Small intestine (tissue), 7 donors: ENCODE results near the gene PLXDC1. TPM values are rescaled to one million over a fixed set of nuclear protein-coding genes. Genes with fewer than 3 reads are reported as not detected.

ENCODE experiments used
- DNase-seq, 2 donors: peaks; one replicate each; pipeline versions ENCODE4 v3.0.0 to v3.0.0-alpha.2; 2013
- FAIRE-seq: peaks from 2 replicates; lab custom pipeline; 2012; peaks lifted over from hg19 to GRCh38; lab: Jason Lieb, UNC
- H3K27ac ChIP-seq, 3 donors: one replicate each; pipeline ENCODE4 v1.5.1; 2013; ENCODE audit warnings: low read length in 2 of 3, mild to moderate bottlenecking in 2 of 3, control low read depth in 1 of 3, inconsistent platforms in 1 of 3, low read depth in 1 of 3, moderate library complexity in 1 of 3
- H3K27me3 ChIP-seq, 3 donors: one replicate each; pipeline ENCODE4 v1.6.1; 2013; ENCODE audit warnings: low read length in 3 of 3, inconsistent platforms in 1 of 3; ENCODE audit not compliant: control insufficient read depth in 3 of 3, insufficient read depth in 3 of 3
- H3K36me3 ChIP-seq, 3 donors: one replicate each; pipeline ENCODE4 v1.6.1; 2013; ENCODE audit warnings: low read length in 3 of 3, inconsistent platforms in 1 of 3, low read depth in 1 of 3, mild to moderate bottlenecking in 1 of 3, moderate library complexity in 1 of 3; ENCODE audit not compliant: control insufficient read depth in 3 of 3, insufficient read depth in 2 of 3
- H3K4me1 ChIP-seq, 3 donors: one replicate each; pipeline ENCODE4 v1.6.1; 2013; ENCODE audit warnings: low read length in 2 of 3, inconsistent platforms in 1 of 3, low read depth in 1 of 3, mild to moderate bottlenecking in 1 of 3, moderate library complexity in 1 of 3; ENCODE audit not compliant: control insufficient read depth in 3 of 3, insufficient read depth in 2 of 3
- H3K4me3 ChIP-seq, 3 donors: one replicate each; pipeline ENCODE4 v1.5.1; 2013; ENCODE audit warnings: low read length in 3 of 3, control low read depth in 1 of 3, inconsistent platforms in 1 of 3, low read depth in 1 of 3, mild to moderate bottlenecking in 1 of 3, moderate library complexity in 1 of 3
- H3K9me3 ChIP-seq, 2 donors: one replicate each; pipeline ENCODE4 v1.6.1; 2013; ENCODE audit warnings: low read depth in 1 of 2, low read length in 1 of 2; ENCODE audit not compliant: control insufficient read depth in 2 of 2, insufficient read depth in 1 of 2
- WGBS, 3 donors: extraction: QIAGEN DNeasy Blood & Tissue Kit; methylation state at CpG; one replicate each; pipeline ENCODE4 v1.1.7; 2013; 5-methylcytosine and 5-hydroxymethylcytosine counted together
- polyA plus RNA-seq, 4 donors: library from polyadenylated mRNA; stranded (reverse) in 3 of 4; unstranded in 1 of 4; fragments of 200-250 nt in 3 of 4; fragments of 120-200 nt in 1 of 4; gene quantifications; one replicate each; pipeline versions ENCODE4 v1.2.1 to v1.2.3, GENCODE V29; 2013
- donor health status: healthy with polysubstance abuse.
- donor health status: control.
- donor health status: control.
- donor health status: Bipolar disorder and iron deficiency.
- donor health status: healthy.

PLXDC1 gene
- polyA plus RNA-seq, 4 donors, result 2.1 to 12.7 (median 3.4) TPM

DNA sequence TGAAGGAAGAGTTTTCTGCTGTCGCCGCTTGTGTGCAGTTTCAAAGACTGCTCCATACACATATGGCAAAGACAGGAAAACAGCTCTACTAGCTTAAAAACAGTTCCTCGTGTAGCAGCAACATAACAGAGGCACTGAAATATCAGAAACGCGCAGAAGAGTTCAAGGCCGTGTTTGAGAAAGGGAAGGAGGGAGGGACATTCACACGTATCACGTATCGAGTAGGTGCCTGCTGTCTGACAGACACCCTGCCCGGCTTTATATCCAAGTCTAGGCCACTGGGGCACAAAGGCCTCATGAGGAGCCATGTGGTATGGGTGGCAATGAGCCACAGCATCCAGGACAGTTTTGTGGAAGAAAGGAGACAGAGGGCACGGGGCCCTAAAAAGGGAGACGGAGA is 50.3 kb downstream of the PLXDC1 start:
- no peak for FAIRE-seq
- WGBS, 3 donors, result 86 to 93% (median 90%) methylated on average over 12 of the region's 12 CpGs
- H3K27me3 ChIP-seq, result peaks cover 0 to 2% (median 0%) of the 10 kb centered on the region in 3 donors

DNA sequence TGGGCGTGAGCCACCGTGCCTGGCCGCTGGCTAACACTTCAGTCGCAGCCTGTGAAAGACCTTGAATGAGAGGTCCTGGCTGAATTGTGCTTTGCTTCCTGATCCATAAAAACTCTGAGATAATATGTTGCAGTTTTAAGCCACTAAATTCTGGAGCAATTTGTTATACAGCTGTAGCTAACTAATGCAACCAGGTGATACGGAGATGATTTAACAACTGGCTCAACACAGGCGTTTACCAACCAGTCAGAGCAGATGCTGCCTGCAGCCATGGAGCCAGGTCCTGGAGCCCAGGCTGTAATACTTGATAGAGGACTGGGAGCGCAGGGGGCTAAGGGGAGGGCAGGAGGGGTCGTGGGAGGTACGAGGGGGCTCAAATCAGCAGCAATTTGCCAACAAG is 50.9 kb downstream of the PLXDC1 start:
- FAIRE-seq, result no peak
- Histone ChIP-seq H3K4me3 (no peak overlapping the region), H3K36me3 (no peaks in the 10 kb centered on the region)

More for the DNA sequence above, 50.3 kb downstream of the PLXDC1 start:
- peaks cover 2 to 12% (median 5%) of the 10 kb centered on the region in 3 donors for H3K4me1 ChIP-seq
- H3K4me3 ChIP-seq, result no peak overlapping the region
- no peak overlapping the region for H3K27ac ChIP-seq
- H3K9me3 ChIP-seq, result peaks cover 0 to 4% of the 10 kb centered on the region in 2 donors
- no peaks in the 10 kb centered on the region for H3K36me3 ChIP-seq
- DNase-seq, result no peak

DNA sequence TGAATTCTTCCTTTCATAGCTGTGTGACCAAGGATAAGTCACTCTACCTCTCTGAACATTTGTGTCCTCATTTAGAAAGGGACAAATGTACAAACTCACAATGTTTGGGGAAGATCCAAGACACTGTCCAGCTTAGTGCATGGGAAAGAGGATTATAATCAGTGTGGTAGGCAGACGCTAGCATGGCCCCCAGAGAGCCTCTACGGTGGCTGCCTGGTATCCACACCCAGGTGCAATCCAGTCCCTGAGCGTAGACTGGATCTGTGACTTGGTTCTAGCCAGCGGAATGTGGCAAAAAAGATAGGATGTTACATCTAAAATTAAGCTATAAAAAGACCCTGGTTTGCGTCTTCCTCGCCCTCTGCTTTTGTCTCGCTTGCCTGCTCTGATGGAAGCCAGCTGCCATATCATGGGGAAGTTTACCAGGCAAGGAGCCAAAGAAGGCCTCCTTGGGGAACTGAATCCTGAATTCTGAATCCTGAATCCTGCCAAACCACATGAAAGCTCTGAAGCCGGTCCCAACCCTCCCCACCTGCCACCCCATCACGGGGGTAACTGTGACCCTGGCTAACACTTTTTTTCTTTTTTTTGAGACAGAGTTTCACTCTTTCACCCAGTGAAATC is 51.7 kb downstream of the PLXDC1 start:
- Histone ChIP-seq H3K36me3 (no peaks in the 10 kb centered on the region), H3K27ac (peak overlapping the region in 2 of 3 donors; percentile 25 to 43), H3K4me1 (peaks cover 2 to 10% (median 5%) of the 10 kb centered on the region in 3 donors), H3K4me3 (no peak overlapping the region), H3K27me3 (peaks cover 0 to 2% (median 0%) of the 10 kb centered on the region in 3 donors), H3K9me3 (peaks cover 0 to 4% of the 10 kb centered on the region in 2 donors)
- 51 to 75% (median 64%) methylated on average over 9 of the region's 9 CpGs for WGBS, 3 donors
- FAIRE-seq (no peak), DNase-seq (peak in 1 of 2 donors; percentile 20)

More for the DNA sequence above, 50.9 kb downstream of the PLXDC1 start:
- WGBS, 3 donors, result 92 to 98% (median 93%) methylated on average over 9 of the region's 9 CpGs
- Histone ChIP-seq H3K4me1 (peaks cover 2 to 12% (median 5%) of the 10 kb centered on the region in 3 donors), H3K27me3 (peaks cover 0 to 2% (median 0%) of the 10 kb centered on the region in 3 donors), H3K27ac (no peak overlapping the region), H3K9me3 (peaks cover 0 to 4% of the 10 kb centered on the region in 2 donors)
- DNase-seq, result no peak

DNA sequence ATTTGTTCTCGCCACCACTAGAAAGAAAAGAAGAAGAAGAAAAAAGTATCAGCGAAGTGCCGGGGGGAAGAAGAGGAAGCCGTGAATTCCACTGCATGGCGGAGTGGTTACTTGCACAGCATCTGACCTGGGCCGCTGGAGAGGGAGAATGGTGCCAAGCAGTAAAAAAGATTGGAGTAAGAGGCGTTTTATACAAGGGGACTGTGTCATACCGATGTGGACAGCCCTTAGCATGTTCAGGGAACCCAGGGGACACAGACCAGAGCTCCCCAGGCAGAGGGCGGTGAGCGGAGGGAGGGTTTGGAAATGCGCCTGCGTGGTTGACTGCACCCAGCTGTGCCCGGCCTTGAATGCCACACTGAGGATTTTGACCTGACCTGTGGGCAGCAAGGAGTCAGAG is 52.8 kb downstream of the PLXDC1 start:
- peaks cover 2 to 5% (median 4%) of the 10 kb centered on the region in 3 donors for H3K4me1 ChIP-seq
- peak in 1 of 2 donors; percentile 38 for DNase-seq
- 68 to 79% (median 70%) methylated on average over 13 of the region's 13 CpGs for WGBS, 3 donors

DNA sequence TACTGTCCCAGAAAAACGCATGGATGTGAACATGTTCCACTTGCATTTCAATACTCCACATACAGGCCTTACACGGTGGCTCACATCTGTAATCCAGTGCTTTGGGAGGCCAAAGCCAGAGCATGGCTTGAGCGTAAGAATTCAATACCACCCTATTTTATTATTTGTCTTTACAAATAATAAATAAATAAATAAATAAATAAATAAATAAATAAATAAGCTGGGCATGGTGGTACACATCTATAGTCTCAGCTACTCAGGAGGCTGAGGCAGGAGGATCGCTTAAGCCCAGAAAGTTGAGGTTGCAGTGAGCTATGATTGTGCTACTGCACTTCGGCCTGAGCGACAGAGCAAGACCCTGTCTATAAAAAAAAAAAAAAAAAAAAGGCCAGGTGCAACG is 53.9 kb downstream of the PLXDC1 start:
- no peak overlapping the region for H3K27ac ChIP-seq
- H3K4me3 ChIP-seq, result no peak overlapping the region
- no peak for FAIRE-seq
- peaks cover 0 to 5% (median 2%) of the 10 kb centered on the region in 3 donors for H3K4me1 ChIP-seq
- WGBS, 3 donors, result 51 to 82% (median 64%) methylated on average over 7 of the region's 7 CpGs
- no peak for DNase-seq
- H3K9me3 ChIP-seq, result peaks cover 0 to 4% of the 10 kb centered on the region in 2 donors
- H3K27me3 ChIP-seq, result peaks cover 0 to 2% (median 0%) of the 10 kb centered on the region in 3 donors
- H3K36me3 ChIP-seq, result no peaks in the 10 kb centered on the region

More for the DNA sequence above, 52.8 kb downstream of the PLXDC1 start:
- Histone ChIP-seq H3K36me3 (no peaks in the 10 kb centered on the region), H3K27me3 (peaks cover 0 to 2% (median 0%) of the 10 kb centered on the region in 3 donors), H3K27ac (peak overlapping the region in 1 of 3 donors; percentile 27), H3K9me3 (peaks cover 0 to 4% of the 10 kb centered on the region in 2 donors), H3K4me3 (no peak overlapping the region)
- FAIRE-seq, result no peak

DNA sequence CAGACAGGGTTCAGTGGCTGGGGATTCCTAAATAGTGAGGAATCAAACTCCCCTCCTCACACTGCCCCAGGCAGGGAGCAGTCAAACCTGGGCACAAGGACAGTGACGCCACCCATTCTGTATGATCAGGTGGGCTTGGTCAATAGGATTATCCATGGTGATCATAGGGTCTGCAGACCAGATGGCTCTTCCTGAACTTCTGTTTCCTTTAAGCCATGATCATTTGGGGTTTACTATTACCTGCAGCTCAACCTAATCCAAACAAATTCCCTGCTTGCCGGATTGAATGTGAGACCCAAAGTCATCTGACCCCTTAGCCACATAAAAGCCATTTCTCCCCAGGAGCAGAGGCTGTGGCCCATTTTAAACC is 54.3 kb downstream of the PLXDC1 start:
- peaks cover 0 to 2% (median 2%) of the 10 kb centered on the region in 3 donors for H3K4me1 ChIP-seq
- 80 to 91% (median 86%) methylated on average over 2 of the region's 2 CpGs for WGBS, 3 donors
- no peak for DNase-seq

DNA sequence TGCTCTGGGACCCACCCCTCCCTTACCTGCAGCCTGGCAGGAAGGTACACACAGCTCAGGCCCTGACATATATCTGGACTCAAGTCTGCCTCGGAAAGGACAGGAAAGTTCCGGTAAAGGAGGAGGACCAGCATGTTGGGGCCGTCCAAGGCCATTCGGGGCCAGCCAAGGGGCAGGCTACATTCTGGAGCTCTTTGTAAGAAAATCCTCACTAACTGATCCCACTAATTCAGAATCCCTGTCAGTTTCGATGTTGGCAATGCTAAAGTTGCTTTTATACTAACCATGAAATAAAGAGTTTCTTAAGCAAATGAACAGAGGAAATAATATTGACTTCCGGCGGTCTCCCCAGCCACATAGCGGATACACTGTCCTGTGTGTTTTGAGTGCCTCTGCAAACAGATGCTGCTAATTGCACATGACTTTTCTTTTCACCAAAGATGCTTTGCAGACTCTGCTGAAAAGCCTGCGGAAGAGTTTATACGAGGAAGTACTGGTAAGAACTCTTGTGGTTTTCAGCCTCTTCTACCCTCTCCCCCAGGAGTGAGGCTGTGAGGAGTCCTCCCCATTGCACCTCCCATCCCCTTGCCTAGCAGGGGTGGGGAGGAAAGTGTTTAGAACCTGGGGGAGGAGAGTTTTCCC is 54.8 kb downstream of the PLXDC1 start:
- Histone ChIP-seq H3K36me3 (no peaks in the 10 kb centered on the region), H3K27me3 (peaks cover 0 to 2% (median 0%) of the 10 kb centered on the region in 3 donors), H3K27ac (peak overlapping the region; percentile 13 to 84 (median 16)), H3K4me1 (peaks cover 0 to 2% (median 0%) of the 10 kb centered on the region in 3 donors), H3K4me3 (no peak overlapping the region), H3K9me3 (peaks cover 0 to 4% of the 10 kb centered on the region in 2 donors)
- FAIRE-seq, result no peak
- peak; percentile 19 to 69 for DNase-seq
- WGBS, 3 donors, result 38 to 80% (median 56%) methylated on average over 10 of the region's 10 CpGs

More for the DNA sequence above, 54.3 kb downstream of the PLXDC1 start:
- H3K9me3 ChIP-seq, result peaks cover 0 to 4% of the 10 kb centered on the region in 2 donors
- H3K27ac ChIP-seq, result peak overlapping the region in 2 of 3 donors; percentile 13 to 67
- H3K27me3 ChIP-seq, result peaks cover 0 to 2% (median 0%) of the 10 kb centered on the region in 3 donors
- no peaks in the 10 kb centered on the region for H3K36me3 ChIP-seq
- FAIRE-seq, result no peak
- H3K4me3 ChIP-seq, result no peak overlapping the region

DNA sequence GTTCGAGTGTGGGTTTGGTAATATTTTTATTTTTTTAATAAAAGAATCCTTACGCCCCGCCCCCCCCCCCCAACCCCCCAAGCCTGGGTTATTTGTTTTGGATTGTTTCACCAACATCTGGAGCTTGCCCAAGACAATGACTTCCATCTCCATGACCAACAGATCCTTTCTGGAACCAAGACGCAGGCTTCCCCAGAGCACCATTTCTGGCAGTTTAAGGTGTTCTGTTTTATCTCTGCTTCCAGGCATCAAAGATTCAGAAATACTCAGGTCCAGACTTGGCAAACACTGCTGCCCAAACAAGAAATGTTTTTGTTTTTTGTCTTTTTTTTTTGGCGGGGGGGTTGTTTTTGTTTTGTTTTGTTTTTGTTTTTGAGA is 56.1 kb downstream of the PLXDC1 start:
- 52 to 66% (median 58%) methylated on average over 4 to 5 of the region's 5 CpGs for WGBS, 3 donors
- Histone ChIP-seq H3K27ac (no peak overlapping the region), H3K4me3 (no peak overlapping the region), H3K36me3 (no peaks in the 10 kb centered on the region), H3K9me3 (peaks cover 0 to under 1% of the 10 kb centered on the region in 2 donors), H3K27me3 (peaks cover 0 to 2% (median 0%) of the 10 kb centered on the region in 3 donors), H3K4me1 (peaks cover 0 to 6% (median 2%) of the 10 kb centered on the region in 3 donors)
- FAIRE-seq (no peak), DNase-seq (no peak)
